GM18498 (cell line): ENCODE results near the gene SMAGP.
"Not testable (repeated sequence)": the region's sequence is repeated elsewhere in the genome, so short reads cannot be mapped to it uniquely, and the experiment has no call there.

ENCODE experiments used
- ATAC-seq: cut with Tn5 transposase; IDR thresholded peaks from one replicate; pipeline ENCODE4 v1.9.1; 2021; ENCODE audit warnings: mild to moderate bottlenecking, moderate library complexity; ENCODE audit not compliant: unreplicated experiment

SMAGP gene

DNA sequence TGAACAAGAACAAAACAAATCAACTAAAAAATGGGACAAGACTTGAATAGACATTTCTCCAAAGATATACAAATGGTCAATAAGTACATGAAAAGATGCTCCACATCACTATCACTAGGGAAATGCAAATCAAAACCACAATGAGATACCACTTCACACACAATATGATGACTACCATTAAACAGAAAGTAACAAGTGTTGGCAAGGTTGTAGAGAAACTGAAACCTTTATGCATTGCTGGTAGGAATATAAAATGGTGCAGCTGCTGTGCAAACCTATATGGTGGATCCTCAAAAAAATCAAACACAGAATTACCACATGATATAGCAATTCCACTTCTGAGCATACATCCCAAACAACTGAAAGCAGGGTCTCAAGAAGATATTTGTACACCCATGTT lies 5.2 kb downstream of the SMAGP start:
- ATAC-seq, result peak; percentile 62

GRCh38 chr12:51264297-51264696 lies 5.9 kb downstream of the SMAGP start:
- ATAC-seq, result no peak

DNA sequence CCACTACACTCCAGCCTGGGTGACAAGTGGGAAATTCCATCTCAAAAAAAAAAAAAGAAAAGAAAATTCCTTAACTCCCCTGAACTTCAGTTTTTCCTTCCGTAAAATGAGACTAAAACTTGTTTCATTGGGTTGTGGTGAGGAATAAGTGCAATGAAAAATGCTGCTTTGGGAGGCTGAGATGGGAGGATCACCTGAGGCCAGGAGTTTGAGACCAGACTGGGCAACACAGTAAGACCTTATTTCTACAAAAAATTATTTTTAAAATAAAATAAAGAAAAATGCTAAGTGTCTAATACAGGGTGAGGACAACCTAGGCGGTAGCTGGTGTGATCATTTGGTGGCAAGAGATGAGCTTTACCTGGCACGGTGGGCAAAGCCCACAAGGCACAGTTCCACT lies 6.9 kb downstream of the SMAGP start:
- no peak for ATAC-seq

DNA sequence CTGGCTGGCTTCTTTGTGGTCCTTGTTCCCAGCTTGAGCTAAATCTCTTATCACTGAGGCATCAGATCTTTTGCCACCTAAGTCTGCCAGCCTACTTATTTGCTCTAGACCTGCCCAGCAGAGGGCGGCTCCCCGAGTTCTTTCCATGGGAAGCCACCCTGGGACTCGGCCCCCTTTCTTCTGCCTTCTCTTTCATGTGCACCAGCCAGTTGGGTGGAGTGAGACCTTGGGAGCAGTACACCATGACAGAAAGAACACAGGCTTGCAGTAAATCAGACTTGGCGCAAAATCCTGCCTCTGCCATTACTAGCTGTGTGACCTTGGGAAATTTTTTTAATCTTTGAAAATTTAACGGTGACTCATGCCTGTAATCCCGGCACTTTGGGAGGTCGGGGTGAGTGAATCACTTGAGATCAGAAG lies 7.4 kb downstream of the SMAGP start:
- ATAC-seq, result no peak

DNA sequence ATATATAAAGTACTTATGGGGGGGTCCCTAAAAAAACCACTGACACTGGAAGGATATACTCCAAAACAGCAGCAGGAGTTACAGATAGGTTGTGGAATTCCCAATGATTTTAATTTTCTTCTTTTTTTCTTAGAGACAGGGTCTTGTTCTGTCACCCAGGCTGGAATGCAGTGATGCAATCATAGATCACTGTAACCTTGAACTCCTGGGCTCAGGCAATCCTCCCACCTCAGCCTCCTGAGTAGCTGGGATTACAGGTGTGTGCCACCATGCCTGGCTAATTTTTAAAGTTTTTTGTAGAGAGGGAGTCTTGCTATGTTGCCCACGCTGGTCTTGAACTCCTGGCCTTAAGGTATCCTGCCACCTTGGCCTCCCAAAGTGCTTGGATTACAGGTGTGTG lies 10.6 kb downstream of the SMAGP start:
- not testable (repeated sequence) for ATAC-seq

- no peak for ATAC-seq
These were observed 15.7 kb downstream of the SMAGP start for GRCh38 chr12:51254536-51254935.

DNA sequence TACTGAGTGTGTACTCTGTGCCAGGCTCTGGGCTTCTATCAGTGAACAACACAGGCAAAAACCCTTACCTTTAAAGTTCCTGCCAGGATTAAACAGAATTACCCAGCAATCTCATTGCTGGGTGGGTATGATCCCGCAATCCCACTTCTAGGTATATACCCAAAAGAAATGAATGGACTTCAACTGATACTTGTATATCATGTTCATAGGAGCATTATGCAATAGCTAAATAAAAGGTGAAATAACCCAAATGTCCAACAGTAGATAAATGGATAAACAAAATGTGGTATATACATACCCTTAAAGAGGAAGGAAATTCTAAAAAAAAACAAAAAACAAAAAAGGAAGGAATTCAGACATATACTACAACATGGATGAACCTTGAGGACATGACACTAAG lies 16.9 kb downstream of the SMAGP start:
- no peak for ATAC-seq

- no peak for ATAC-seq
These were observed 22.6 kb downstream of the SMAGP start for GRCh38 chr12:51247523-51248206.

- no peak for ATAC-seq
These were observed 23.9 kb downstream of the SMAGP start for GRCh38 chr12:51246254-51246853.

- ATAC-seq, result no peak
These were observed 24.6 kb downstream of the SMAGP start for GRCh38 chr12:51245476-51246253.

DNA sequence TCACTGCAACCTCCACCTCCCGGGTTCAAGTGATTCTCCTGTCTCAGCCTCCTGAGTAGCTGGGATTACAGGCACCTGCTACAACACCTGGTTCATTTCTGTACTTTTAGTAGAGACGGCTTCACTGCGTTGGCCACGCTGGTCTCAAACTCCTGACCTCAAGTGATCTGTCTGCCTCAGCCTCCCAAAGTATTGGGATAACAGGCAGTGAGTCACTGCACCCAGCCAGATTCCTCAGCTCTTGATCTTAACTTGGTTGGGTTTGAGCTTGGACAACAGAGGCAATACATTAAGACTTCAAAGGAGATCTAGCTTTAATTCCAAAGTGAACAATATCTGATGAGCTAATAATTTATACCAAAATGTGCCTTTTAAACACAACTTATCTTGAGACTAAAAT lies 25.9 kb downstream of the SMAGP start:
- no peak for ATAC-seq

- ATAC-seq, result no peak
These were observed 27.3 kb downstream of the SMAGP start for GRCh38 chr12:51242876-51243275.

- no peak for ATAC-seq
These were observed 28.1 kb downstream of the SMAGP start for GRCh38 chr12:51242120-51242519.

GRCh38 chr12:51240971-51241370 lies 29.2 kb downstream of the SMAGP start:
- no peak for ATAC-seq

- peak; percentile 94 for ATAC-seq
These were observed 31.5 kb downstream of the SMAGP start, which contains the start of gene DAZAP2 for GRCh38 chr12:51238510-51239334. Gene DAZAP2, plus strand, starts transcription at chr12:51238826. Its CDS starts 82 bp downstream, at chr12:51238908.

- no peak for ATAC-seq
These were observed 32.1 kb downstream of the SMAGP start for GRCh38 chr12:51238037-51238509.

DNA sequence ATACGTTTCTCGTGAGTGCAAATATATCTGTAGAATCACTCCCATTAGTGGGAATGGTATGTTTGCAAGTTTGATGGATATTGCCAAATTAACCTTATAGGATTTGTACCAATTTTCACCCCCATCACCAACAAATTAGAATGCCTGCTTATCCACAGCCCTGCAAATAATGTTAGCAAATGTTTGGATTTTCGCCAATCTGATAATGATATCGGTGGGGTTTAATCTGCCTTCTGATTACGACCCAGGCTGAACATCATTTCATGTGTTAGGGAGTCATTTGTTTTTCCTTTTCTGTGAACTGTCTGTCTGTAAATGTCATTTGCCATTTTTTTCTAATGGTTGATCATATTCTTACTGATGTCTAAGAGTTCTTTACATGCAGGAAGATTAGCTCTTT lies 35.7 kb downstream of the SMAGP start:
- no peak for ATAC-seq

GRCh38 chr12:51232642-51233041 lies 37.6 kb downstream of the SMAGP start:
- ATAC-seq, result no peak

- ATAC-seq, result no peak
These were observed 41.0 kb downstream of the SMAGP start for GRCh38 chr12:51229116-51229809.

GRCh38 chr12:51227962-51228361 lies 42.3 kb downstream of the SMAGP start:
- no peak for ATAC-seq
